Measurements from ENCODE around the gene COQ8B. TPM values are rescaled to one million over a fixed set of nuclear protein-coding genes. Genes with fewer than 3 reads are reported as not detected.
"Not testable (repeated sequence)": the region's sequence is repeated elsewhere in the genome, so short reads cannot be mapped to it uniquely, and the experiment has no call there.

Gene COQ8B
- total RNA-seq, 1 experiment from 2014 or later: 62.9 TPM

GRCh38 chr19:40650749-40651305, 65.9 kb downstream of the COQ8B start:
- TF ChIP-seq MXD4 (CRISPR knock-in tag; IDR thresholded peaks at IDR 0.05; ENCODE audit: borderline replicate concordance): no peak
- TF ChIP-seq HMGXB4 (CRISPR knock-in tag; IDR thresholded peaks at IDR 0.05): no peak
- no peak for TF ChIP-seq PRDM15 (CRISPR knock-in tag; IDR thresholded peaks at IDR 0.05)
- no peak for TF ChIP-seq AR (CRISPR knock-in tag; IDR thresholded peaks at IDR 0.05)
- peaks cover 7% of the 10 kb centered on the region for H3K36me3 Mint-ChIP-seq
- ATAC-seq (no peak), DNase-seq (ENCODE audit: low spot score) (no peak)
- H3K9me3 Mint-ChIP-seq: peaks cover 7% of the 10 kb centered on the region
- peaks cover 12% of the 10 kb centered on the region for H3K27me3 Mint-ChIP-seq (ENCODE audit: low read depth)
- CTCF ChIA-PET: interaction anchor here (1.2 to 2.2 kb wide), 2 partner anchors 11 to 12 kb away, joined by 4 to 8 read pairs; no protein-coding TSS in a partner anchor
- H3K27ac Mint-ChIP-seq: no peak overlapping the region
- no peak overlapping the region for H3K4me3 Mint-ChIP-seq
- POLR2A ChIA-PET: no interaction called here
- H3K4me1 Mint-ChIP-seq: no peaks in the 10 kb centered on the region

GRCh38 chr19:40649903-40650675, 66.6 kb downstream of the COQ8B start:
- H3K27me3 Mint-ChIP-seq (ENCODE audit: low read depth): peaks cover 12% of the 10 kb centered on the region
- H3K4me3 Mint-ChIP-seq; H3K36me3 Mint-ChIP-seq; DNase-seq (ENCODE audit: low spot score); H3K4me1 Mint-ChIP-seq; ATAC-seq; H3K9me3 Mint-ChIP-seq; POLR2A ChIA-PET; H3K27ac Mint-ChIP-seq: not testable (repeated sequence)
- CTCF ChIA-PET: interaction anchor here (1.2 to 2.2 kb wide), 2 partner anchors 12 to 13 kb away, joined by 4 to 8 read pairs; no protein-coding TSS in a partner anchor
- TF ChIP-seq USF2 (CRISPR knock-in tag; IDR thresholded peaks at IDR 0.05) (peak; percentile 77), USF1 (CRISPR knock-in tag; IDR thresholded peaks at IDR 0.05) (peak; percentile 43; the same call in 1 of the 2 replicates), NFYB (CRISPR knock-in tag; conservative IDR thresholded peaks at IDR 0.05; ENCODE audit: low read depth) (peak; percentile 81)

- Mint-ChIP-seq H3K36me3 (peaks cover 7% of the 10 kb centered on the region), H3K27ac (no peak overlapping the region), H3K27me3 (ENCODE audit: low read depth) (peaks cover 10% of the 10 kb centered on the region), H3K9me3 (peaks cover 7% of the 10 kb centered on the region), H3K4me3 (no peak overlapping the region), H3K4me1 (no peaks in the 10 kb centered on the region)
- CTCF ChIA-PET: interaction anchor here (5.4 kb wide), 1 partner anchor 12 kb away, joined by 65 read pairs; no protein-coding TSS in a partner anchor
- DNase-seq (ENCODE audit: low spot score) (no peak), ATAC-seq (no peak)
- POLR2A ChIA-PET: no interaction called here
- TF ChIP-seq ZNF532 (CRISPR knock-in tag; IDR thresholded peaks at IDR 0.05; ENCODE audit: borderline replicate concordance) (no peak), CDX4 (CRISPR knock-in tag; IDR thresholded peaks at IDR 0.05; ENCODE audit: borderline replicate concordance) (no peak), USF1 (CRISPR knock-in tag; IDR thresholded peaks at IDR 0.05) (no peak)
Measured at GRCh38 chr19:40646743-40647254, 69.9 kb downstream of the COQ8B start.

Data from WTC11 (cell line).